Stimulated activated CD8-positive, alpha-beta memory T cell treated with anti-CD3 and anti-CD28 coated beads, Interleukin-15, amount 100 ng/mL, for 1 hour (primary cell): ENCODE results near the gene LAMA4.

Experiments used
- DNase-seq: peaks from one replicate; pipeline ENCODE4 v3.0.0-alpha.2; 2020; ENCODE audit warnings: low read depth

LAMA4 gene

GRCh38 chr6:112279031-112279935, 24.9 kb upstream of the LAMA4 start:
- DNase-seq: no peak

DNA sequence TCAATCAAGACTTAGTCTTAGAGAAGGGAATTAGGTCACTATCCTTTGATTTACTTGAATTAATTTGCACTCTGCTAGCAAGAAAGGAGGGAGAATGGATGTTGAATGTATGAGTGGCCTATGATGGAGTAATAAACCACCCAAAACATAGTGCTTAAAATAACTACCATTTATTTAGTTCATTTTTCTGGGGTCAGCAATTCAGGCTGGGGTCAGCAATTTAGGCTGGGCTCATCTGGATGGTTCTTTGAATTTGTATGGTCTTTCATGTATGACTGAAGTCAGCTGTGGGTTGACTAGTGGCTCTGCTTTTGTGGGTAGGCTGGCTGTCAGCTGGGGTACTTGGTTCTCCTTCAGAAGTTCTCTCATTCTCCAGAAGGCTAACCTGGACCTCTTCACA, 21.0 kb upstream of the LAMA4 start:
- DNase-seq: no peak

- no peak for DNase-seq
Observed at GRCh38 chr6:112274774-112275173, 20.4 kb upstream of the LAMA4 start.

DNA sequence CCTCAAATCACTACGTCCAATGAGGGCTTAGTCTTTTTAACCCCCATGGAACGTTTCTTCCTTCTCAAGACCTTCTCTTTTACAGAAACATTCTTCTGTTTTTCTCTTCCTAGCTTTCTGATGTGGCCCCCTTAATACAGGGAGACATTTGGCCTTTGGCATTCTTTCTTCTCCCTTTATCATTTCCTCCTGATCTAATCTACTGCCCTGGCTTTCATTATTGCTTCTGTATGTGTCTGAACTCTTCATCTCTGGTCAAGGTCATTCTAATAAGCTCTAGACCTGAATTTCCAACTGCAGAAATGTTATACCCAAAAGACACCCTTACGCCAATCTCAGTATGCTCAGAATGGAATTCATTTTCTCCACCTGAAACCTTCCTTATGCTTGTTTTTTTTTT, 18.4 kb upstream of the LAMA4 start:
- no peak for DNase-seq

GRCh38 chr6:112270756-112271155, 16.4 kb upstream of the LAMA4 start:
- DNase-seq: no peak

DNA sequence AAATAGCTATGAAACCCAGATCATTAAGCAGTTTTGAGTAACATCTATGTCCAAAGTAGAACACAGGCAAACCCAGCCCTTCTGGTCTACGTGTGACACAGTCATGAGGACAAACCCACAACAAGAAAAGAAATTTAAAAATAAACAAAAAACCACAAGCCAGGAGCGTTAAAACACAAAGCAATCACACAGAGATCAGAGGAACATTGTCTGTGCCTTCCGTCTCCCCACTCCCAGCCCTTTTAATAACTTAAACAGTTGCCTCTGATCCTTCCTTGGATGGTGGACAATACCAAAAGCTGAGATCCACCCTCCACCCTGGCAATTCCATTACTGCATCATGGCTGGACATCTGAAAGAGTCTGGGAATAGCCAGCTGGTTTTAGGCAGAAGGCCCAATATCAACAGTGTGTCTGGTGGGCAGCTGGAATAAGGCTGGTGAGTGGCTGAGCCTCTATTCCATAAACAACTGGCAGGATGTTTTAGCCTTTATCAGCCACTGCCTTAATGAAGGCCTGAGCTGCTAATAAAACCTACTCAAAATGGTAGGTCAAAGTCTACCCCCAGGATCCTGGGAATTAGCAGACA, 15.7 kb upstream of the LAMA4 start:
- no peak for DNase-seq

DNA sequence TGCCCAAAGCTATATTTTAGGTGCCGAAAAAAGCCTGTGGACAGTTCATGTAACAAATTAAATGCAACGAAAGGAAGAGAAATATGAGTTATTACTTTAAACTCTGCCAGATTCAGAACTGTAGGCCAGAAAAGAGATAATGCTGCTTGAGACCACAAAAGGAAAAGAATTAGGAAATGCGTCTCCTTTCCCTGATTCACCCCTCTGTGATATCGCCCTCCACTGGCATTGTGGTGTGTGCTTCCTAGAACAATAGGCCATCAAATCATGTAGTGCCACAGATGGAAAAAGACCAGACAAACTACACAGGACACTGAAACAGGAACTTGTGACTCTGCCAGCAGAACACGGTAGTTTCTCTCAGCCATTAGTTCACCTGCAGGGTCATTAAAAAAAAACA, 14.7 kb upstream of the LAMA4 start:
- DNase-seq: no peak

DNA sequence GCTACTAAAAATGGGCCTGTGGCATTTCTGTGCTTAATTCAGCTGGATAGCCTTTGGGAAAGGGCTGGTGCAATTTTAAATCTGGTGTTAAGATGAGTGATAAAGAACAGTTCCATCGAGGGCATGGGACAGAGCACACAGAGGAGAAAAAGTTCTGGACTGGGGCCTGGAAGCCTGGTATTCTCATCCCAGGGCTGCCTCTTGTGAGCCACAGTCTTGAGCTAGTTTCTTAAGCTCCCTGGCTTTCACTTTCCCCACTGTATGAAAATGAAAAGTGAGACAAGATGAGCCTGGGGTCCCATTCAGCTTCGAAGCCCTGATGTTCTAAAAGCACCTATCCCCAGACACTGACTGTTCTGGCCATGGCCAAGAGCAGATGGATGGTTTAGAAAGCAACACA, 14.3 kb upstream of the LAMA4 start:
- no peak for DNase-seq

DNA sequence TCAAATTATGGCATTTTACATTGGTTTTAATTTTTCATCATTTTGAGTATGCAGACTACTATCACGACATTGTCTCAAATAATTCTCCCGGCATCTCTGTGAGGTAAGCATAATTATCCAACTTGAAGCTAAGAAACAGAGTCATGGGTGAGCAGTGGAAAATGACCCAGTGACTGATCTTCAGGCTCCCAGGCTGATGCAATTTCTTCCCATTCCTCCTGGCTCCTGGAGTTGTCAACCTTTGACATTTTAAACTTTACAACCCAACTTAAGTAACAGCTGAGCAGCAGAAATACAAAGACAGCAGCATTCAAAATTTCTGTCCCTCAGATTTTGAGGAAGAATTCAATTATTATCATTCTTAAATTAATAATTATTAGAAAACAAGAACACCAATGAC, 13.7 kb upstream of the LAMA4 start:
- DNase-seq: no peak

DNA sequence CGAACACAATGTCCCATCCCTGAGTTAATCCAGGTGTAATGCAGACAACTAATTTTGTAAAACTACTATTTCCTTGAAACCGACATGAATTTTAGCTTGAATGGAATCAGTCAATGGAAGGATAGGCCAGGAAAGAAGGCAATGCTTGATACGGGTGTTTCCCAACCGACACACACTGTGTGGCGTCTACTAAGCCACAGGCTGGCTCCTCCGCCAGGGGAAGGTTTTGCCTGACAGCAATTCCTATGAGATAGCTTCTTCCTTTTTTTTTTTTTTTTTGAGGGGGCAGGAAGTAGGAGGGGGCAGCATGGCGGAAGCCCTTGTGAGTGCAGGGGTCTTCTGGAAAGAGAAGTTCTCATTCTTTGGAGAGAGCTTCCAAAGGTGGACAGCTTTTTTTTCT, 12.0 kb upstream of the LAMA4 start:
- no peak for DNase-seq

- DNase-seq: no peak
Observed at GRCh38 chr6:112259337-112259675, 4.9 kb upstream of the LAMA4 start.

DNA sequence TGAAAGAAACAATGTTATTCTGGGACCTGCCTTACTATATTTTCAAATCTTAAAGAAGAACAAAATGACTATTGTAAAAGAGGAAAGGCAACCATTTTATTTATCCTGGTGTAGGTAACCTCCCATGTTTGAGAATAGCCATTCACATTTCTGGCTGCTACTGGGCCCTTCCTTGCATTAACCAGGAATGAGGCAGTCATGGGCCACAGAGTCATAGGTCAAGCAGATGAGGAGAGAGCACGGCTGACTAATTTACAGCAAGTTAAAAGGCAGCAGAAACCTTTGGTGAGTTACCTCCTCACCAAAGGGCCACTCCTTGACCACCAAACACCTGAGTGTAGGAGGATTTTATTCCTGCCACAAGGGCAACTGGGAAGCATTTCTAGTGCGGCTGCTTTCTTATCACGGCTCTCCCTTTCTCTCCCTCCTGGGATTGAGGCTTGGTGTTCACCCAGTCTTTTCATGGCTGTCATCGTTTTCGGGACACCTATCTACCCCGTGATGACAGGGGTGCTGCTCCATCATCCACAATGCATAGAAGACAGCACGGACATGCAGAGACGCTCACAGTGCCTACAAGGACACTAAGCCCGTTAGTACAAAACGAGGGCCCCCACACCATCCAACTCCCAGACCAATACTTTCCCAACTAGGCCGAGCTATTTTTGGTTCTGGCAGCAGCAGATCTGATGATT, 4.4 kb upstream of the LAMA4 start:
- no peak for DNase-seq

DNA sequence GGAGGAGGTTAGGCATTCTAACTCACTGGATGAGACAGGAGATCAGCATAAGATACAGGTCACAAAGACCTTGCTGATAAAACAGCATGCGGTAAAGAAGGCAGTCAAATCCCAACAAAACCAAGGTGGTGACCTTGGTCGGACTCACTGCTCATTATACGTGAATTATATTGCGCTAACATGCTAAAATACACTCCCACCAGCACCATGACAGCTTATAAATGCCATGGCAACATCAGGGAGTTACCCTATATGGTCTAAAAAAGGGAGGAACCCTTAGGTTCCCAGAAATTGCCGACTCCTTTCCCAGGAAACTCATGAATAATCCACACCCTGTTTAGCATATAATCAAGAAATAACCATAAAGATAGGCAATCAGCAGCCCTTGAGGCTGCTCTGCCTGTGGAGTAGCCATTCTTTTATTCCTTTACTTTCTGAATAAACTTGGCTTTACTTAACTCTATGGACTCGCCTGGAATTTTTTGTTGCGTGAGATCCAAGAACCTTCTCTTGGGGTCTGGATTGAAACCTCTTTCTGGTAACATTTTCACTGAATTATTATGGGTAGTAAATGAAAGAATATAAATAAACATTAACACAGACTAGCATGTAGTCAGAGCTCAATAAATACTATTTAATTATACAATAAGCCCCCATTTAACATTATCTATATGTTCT, 3.0 kb upstream of the LAMA4 start:
- no peak for DNase-seq

GRCh38 chr6:112254921-112255320, 554 bp upstream of the LAMA4 start:
- no peak for DNase-seq

DNA sequence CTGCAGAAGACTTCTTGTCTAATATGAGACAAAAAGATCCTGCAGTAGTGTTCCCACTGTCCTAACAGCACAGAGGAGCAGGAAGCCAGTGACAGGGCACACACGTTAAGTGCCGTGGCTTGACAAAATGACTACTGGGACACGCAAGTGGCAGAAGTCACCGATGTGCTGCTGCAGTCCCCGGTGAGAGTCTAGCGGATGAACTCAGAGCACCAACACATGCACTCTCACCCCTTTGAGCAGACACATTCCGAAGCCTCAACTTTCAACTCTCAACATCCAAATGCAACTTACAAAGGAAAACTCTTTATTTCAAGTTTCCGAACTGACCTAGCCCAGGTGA, 898 bp downstream of the LAMA4 start:
- no peak for DNase-seq

- DNase-seq: no peak
Observed at GRCh38 chr6:112252571-112253497, 1.5 kb downstream of the LAMA4 start.

DNA sequence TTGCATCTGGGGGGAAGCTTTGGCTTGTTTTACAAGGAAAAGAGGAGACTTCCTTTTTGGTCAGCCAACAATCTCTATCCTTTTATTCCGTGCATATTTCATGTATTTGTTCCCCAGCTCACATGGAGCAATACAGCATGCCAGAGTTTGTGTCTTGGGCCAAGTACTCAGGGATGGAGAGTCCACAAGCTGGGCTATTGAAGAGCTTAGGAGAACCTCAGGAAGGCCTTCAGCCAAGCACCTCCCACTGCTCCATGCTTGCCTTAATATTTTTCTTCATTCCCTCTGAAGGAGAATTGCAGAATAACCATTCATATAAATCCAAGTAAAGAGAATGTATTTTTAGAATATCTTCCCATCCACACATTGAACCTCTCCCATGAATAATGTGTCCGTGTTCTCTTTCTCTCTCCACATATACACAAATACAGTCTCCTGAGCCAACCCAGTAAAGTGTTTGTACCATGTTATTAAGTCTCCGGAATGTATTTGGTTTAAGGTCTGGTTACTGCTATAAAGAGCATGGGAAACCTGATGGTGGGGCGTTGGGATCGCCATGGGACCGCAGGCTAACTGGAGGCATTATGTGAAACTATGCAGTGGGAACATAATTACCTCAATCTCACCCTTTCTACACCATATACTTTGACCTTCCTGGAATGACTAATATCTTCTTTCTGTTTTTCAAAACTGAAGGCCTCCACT, 3.0 kb downstream of the LAMA4 start:
- no peak for DNase-seq

DNA sequence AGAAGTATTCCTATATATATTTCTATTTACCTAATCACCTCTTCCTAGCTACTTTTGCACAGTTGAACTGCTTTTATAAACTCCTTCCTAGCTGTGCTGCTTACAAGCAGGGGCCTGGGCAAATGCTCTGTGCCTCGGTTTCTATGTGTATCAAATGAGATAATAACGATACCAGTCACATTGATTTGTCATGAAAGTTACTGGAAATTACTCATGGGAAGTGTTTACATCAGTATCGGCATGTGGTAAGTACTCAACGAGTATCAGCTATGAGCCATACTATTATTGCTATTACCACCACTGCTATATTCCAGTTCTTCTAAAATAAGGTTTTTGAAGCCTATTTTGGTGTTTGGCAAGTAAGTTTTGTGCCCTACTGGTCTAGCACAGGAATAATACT, 4.9 kb downstream of the LAMA4 start:
- DNase-seq: no peak

DNA sequence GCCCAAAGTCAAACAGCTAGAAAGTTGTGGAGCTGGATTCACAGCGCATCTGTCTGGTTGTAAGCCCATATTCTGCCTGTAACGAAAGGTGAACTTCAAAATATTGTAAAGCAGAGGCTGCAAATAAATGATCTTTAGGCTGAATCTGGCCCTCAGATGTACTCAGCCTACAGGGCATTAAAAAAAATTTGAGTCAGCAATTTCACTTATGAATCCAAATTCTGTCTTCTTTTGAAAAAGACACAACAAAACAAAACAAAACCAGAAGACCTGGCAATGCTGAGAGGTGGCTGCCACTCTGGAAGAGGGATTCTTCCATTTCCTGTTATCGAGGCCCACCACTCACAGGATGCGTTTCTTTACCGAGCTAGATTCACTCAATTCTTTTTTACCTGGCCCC, 7.1 kb downstream of the LAMA4 start:
- DNase-seq: no peak

DNA sequence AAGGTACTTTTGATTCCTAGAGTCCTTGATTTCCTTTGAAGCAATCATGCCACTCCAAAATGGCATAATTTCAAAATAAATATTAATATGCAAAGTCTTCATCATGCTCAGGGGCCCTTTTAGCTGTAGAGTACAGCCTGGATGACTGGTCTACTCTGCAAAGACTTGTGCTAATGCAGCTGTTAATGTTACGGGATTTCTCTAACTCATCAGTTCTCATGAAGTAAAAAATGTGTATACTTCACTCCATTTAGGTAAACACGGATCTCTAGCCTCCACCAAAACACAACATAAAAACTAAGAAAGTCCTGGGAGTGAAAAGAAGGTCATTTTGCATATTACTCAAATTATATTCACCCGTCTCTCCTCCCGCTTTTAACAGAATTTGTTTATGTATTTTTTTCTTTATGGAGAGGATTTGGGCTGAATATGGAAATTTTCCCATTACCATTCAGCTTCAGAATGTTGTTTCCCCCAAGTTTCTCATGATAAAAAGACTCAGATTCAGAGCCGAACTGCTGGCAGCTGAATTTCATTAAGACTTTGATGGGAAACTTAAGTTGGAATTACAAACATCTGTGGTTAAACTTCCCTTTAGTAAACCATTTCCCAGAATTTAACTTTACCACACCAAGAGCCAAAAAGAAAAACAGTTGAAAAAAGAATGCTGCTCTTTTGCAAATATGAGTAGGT, 8.7 kb downstream of the LAMA4 start:
- no peak for DNase-seq
